Activated CD8-positive, alpha-beta T cell treated with anti-CD3 and anti-CD28 coated beads, Interleukin-2, amount 10 ng/mL, durations not matched to agents 7 days and 5 days (primary cell): ENCODE results near the gene ACTG1. TPM values are rescaled to one million over a fixed set of nuclear protein-coding genes. Genes with fewer than 3 reads are reported as not detected.

Experiments
- ATAC-seq: fragments of 150-1000 bp; cut with Tn5 transposase; one replicate; pipeline ENCODE4 v1.10.0; 2021; ENCODE audit warnings: moderate library complexity
- CTCF ChIA-PET: fragments of 350-600 bp; sonication (Branson Sonifier 250); formaldehyde crosslinking; loops from one replicate; lab custom pipeline; 2021; ENCODE audit warnings: antibody characterized with exemption; lab: Charles Lee
- POLR2A ChIA-PET: fragments of 350-600 bp; sonication (Branson Sonifier 250); formaldehyde crosslinking; loops from one replicate; lab custom pipeline; 2021; ENCODE audit warnings: antibody characterized with exemption; lab: Charles Lee
- DNase-seq: peaks from one replicate; pipeline ENCODE4 v3.0.0-alpha.2; 2020
- H3K27ac Mint-ChIP-seq: one replicate; pipeline ENCODE4 v1.8.0; 2021; ENCODE audit warnings: mild to moderate bottlenecking, mixed read lengths
- H3K27me3 Mint-ChIP-seq: one replicate; pipeline ENCODE4 v1.8.0; 2021; ENCODE audit warnings: low read depth, mixed read lengths
- H3K36me3 Mint-ChIP-seq: one replicate; pipeline ENCODE4 v1.8.0; 2021; ENCODE audit warnings: low read depth, mixed read lengths
- H3K4me1 Mint-ChIP-seq: one replicate; pipeline ENCODE4 v1.8.0; 2021; ENCODE audit warnings: low read depth, mixed read lengths
- H3K4me3 Mint-ChIP-seq: one replicate; pipeline ENCODE4 v1.8.0; 2021; ENCODE audit warnings: mild to moderate bottlenecking, mixed read lengths
- H3K9me3 Mint-ChIP-seq: one replicate; pipeline ENCODE4 v1.8.0; 2022; ENCODE audit warnings: mixed read lengths; ENCODE audit not compliant: insufficient read depth
- total RNA-seq, 2 experiments: library from RNA; stranded (reverse); gene quantifications; one replicate each; pipeline ENCODE4 v1.2.3, GENCODE V29; 2021

Gene ACTG1
- total RNA-seq, 2 experiments from 2014 or later = 5,147 to 5,318 TPM

DNA sequence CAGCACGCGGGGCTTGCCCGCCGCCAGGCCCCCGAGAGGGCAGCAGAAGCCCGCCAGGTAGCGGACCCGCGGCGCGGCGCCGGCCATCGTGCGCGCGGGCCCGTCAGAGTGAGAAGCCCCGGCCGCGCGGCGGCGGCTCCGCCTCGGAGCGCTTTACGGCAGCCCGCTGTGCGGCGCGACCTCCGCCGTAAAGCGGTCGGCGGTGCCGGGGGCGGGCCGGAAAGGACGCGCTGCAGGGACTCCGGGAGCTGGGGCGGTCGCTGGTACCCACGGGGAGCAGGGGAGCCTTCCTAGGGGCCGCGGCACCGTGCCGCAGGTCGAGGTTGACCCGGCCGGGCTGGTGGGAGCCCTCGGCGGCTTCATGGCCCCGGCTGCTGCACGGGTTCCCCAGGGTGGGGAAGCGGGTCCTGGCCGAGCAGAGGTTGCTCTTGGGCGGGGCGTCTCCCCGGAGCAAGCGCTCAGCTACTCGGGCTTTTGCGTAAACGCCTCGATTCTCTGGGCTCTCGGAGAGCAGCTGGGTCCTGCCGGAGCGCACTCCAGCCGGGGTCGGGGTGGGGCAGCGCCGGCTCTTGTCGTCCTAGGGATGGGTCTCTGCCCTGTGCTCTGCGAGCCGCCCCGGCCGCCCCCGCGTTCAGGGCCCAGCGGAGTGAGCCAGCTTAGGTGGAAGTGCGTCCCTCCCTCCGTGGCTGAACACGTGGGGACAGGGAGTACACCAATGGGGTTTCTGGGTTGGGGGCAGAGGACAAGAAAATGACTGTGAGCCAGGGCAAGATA lies 39.8 kb upstream of the ACTG1 start, which contains the start of gene FAAP100:
Gene FAAP100, minus strand, starts transcription at position 110 of the 774 bp plus-strand sequence. Its CDS starts 23 bp downstream, at position 87.
- Mint-ChIP-seq H3K4me3 (peak within 1 kb of the TSS; percentile 88), H3K27ac (peak within 1 kb of the TSS; percentile 90)
- CTCF ChIA-PET = interaction anchor here (0.6 to 2.9 kb wide), 8 partner anchors 14 to 300 kb away, joined by 3 to 18 read pairs (median 4); no protein-coding TSS in a partner anchor

DNA sequence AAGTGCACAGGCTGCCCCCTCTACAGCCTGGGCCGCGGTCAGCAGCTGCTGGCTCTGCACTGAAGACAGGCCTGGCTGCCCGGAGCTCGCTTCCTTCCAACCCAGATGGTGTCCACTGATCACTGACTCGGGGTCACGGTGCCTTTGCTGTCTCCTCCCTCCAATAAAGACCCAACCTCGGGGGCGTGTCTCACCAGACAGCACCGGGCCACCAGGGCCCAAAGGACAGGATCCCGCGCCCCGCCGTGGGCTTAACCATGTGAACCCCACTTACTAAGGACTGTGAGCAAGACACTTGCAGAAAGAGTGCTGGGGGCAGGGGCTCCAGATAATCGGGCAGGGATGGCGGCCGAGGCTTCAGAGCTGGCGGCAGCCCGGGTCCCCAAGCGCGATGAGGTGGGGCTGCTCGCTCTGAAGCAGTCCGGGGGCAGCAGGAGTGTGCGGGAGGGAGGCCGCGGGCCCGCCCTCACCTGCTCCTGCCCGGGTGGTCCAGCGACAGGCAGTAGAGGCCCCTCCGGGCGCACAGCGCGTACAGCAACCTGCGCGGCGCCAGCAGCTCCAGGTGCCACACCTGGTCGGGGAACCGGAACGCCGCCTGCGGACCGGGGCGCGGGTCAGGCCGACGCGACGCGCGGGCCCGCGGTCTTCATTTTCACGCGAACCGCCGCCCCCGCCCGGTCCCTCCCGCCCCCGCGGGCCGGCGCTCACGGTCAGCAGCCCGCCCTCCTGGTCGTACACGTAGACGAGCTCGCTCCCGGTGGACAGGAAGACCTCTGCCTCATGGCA lies 39.1 kb upstream of the ACTG1 start:
- Mint-ChIP-seq H3K9me3 (no peaks in the 10 kb centered on the region), H3K27me3 (no peaks in the 10 kb centered on the region), H3K27ac (peak overlapping the region; percentile 78), H3K36me3 (peaks cover 22% of the 10 kb centered on the region), H3K4me3 (peak overlapping the region; percentile 83), H3K4me1 (peaks cover 36% of the 10 kb centered on the region)
- ATAC-seq = peak; percentile 10
- CTCF ChIA-PET = interaction anchor here (0.9 to 2.9 kb wide), 7 partner anchors 14 to 299 kb away, joined by 4 to 18 read pairs (median 4); no protein-coding TSS in a partner anchor
- POLR2A ChIA-PET = interaction anchor here (0.5 to 2.3 kb wide), 5 partner anchors 34 to 55 kb away, joined by 3 to 10 read pairs (median 4); partner anchors contain the start of gene ACTG1
- no peak for DNase-seq

More for the DNA sequence above, 39.8 kb upstream of the ACTG1 start, which contains the start of gene FAAP100:
- ATAC-seq = peak; percentile 63
- Mint-ChIP-seq H3K36me3 (peaks cover 26% of the 10 kb centered on the region), H3K4me1 (peaks cover 36% of the 10 kb centered on the region), H3K9me3 (no peaks in the 10 kb centered on the region), H3K27me3 (no peaks in the 10 kb centered on the region)
- POLR2A ChIA-PET = interaction anchor here (0.5 to 2.3 kb wide), 7 partner anchors 9 to 55 kb away, joined by 3 to 10 read pairs (median 4); partner anchors contain the start of gene ACTG1
- peak; percentile 85 for DNase-seq

DNA sequence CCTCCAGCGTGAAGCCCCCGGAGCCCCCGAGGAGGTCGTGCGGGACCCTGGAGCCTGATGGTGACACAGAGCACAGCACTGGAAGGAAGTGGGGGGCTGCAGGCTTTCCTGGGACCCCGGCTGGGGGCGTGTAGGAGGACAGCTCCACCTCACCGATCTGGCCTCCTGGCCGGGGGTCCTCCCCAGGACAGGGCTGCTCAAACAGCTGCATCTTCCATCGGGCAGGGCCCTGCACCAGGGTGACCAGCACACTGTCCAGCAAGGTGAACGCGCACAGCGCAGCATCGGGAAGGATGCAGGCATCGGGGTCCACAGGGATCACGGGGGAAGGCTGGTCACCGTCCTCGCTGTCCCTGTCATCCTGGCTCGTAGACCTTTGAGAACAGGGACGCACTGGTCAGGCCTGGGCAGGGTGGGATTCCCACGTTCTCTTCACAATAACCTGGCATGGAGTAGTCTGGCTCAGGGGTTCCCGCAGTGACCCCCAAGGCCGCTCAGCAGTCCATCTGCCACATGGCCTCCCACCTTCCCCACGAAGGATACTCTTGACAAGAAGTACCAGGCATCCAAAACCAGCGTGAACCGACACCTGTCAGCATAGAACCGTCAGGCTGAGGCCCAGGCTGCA lies 38.3 kb upstream of the ACTG1 start:
- peak overlapping the region; percentile 83 for H3K4me3 Mint-ChIP-seq
- ATAC-seq = no peak
- no peaks in the 10 kb centered on the region for H3K27me3 Mint-ChIP-seq
- H3K36me3 Mint-ChIP-seq = peaks cover 15% of the 10 kb centered on the region
- no peaks in the 10 kb centered on the region for H3K9me3 Mint-ChIP-seq
- H3K27ac Mint-ChIP-seq = peak overlapping the region; percentile 78
- peaks cover 36% of the 10 kb centered on the region for H3K4me1 Mint-ChIP-seq
- ChIA-PET CTCF (interaction anchor here (2.9 kb wide), 1 partner anchor 50 kb away, joined by 18 read pairs; no protein-coding TSS in a partner anchor), POLR2A (interaction anchor here (1.5 to 2.3 kb wide), 3 partner anchors 35 to 39 kb away, joined by 3 to 10 read pairs (median 8); partner anchors contain the start of gene ACTG1)
- DNase-seq = no peak

DNA sequence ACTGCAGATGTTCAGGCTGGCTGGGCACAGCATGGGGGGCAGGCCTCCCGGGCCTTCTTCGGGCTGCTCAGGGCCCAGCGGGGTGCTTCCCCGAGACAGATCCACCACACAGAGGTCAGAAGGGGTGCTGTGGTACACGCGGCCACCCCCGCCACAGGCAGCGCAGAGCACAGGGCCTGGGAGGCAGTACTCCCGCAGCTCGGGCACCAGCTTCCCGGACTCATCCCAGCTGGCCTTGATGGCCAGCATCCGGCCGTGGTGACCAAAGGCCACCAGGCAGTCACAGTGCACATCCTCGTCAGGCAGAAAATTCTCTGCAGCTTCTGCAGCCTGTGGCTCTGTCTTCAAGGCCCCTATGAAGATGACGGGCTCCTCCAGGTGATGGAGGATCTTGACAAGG lies 37.7 kb upstream of the ACTG1 start:
- DNase-seq (no peak), ATAC-seq (no peak)
- Mint-ChIP-seq H3K9me3 (no peaks in the 10 kb centered on the region), H3K4me1 (peaks cover 36% of the 10 kb centered on the region), H3K27me3 (no peaks in the 10 kb centered on the region), H3K27ac (no peak overlapping the region), H3K4me3 (peak overlapping the region; percentile 83), H3K36me3 (peaks cover 14% of the 10 kb centered on the region)
- CTCF ChIA-PET = no interaction called here
- POLR2A ChIA-PET = interaction anchor here (1.5 kb wide), 1 partner anchor 37 kb away, joined by 3 read pairs; no protein-coding TSS in a partner anchor

DNA sequence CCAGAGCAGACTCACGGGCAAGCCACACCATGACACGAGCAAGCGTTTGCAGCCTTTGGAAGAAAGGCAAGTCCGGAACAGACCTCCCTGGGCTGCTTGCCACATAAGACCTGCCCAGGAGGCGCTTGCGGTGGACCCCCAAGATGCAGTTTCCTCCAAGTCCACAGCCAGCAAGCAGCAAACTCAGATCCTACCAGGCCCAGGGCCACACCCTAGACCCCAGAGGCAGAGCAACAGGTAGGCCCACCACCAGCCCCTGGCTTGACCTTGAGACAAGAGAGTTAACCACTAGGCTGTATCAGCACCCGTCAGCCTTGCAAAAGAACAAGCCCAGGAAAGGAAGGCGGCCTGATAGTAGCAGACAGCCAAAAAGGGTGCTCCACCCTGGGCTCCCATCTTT lies 37.2 kb upstream of the ACTG1 start:
- peaks cover 14% of the 10 kb centered on the region for H3K36me3 Mint-ChIP-seq

DNA sequence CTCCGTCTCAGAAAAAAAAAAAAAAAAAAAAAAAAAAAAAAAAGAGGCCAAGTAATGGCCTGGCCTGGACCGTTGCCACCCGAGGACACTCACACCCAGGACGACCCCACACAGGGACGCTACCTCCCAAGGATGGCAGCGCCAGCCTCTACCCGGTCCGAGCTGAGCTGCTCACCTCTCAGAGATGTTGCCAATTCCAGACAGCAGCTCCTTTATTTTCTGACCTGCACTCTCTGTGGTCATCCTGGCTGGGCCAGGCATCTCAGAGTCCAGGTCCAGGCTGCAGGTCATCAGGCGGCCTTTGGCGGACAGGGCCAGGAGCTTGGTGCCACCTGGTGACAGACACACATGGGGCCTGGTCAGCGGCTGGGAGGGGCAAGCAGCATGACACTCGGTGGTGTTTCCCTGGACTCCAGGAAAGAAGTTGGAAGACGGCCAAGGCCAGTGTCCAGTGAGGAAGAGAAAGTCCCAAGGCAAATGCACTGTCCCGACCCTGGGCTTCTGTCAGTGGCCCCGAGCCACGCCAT lies 36.5 kb upstream of the ACTG1 start:
- H3K36me3 Mint-ChIP-seq = peaks cover 14% of the 10 kb centered on the region
- POLR2A ChIA-PET = no interaction called here
- H3K27ac Mint-ChIP-seq = no peak overlapping the region
- no peak for ATAC-seq
- no peaks in the 10 kb centered on the region for H3K9me3 Mint-ChIP-seq
- H3K4me1 Mint-ChIP-seq = peaks cover 31% of the 10 kb centered on the region
- H3K27me3 Mint-ChIP-seq = no peaks in the 10 kb centered on the region
- CTCF ChIA-PET = no interaction called here
- DNase-seq = no peak
- no peak overlapping the region for H3K4me3 Mint-ChIP-seq

More for the DNA sequence above, 37.2 kb upstream of the ACTG1 start:
- Mint-ChIP-seq H3K9me3 (no peaks in the 10 kb centered on the region), H3K4me3 (peak overlapping the region; percentile 2), H3K4me1 (peaks cover 36% of the 10 kb centered on the region), H3K27ac (no peak overlapping the region), H3K27me3 (no peaks in the 10 kb centered on the region)
- ATAC-seq (no peak), DNase-seq (no peak)
- ChIA-PET POLR2A (no interaction called here), CTCF (no interaction called here)

DNA sequence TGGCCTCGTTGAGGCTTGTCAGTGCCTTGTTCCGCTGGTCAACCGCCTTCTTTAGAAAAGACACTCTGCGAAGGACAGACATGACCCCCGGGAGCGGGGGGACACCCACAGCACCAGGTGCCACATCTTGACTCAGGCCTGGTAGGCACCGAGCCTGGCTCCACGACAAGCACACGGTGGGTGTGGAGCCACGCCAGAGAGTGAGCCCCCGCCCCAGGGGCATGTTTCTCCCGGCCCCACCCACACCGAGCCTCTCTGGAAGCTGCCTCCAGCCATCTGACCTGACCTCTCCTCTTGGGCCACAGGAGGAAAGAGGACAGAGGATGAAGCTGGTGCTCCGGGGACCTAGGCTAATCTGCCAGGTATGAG lies 35.0 kb upstream of the ACTG1 start:
- no peak overlapping the region for H3K4me3 Mint-ChIP-seq
- DNase-seq = no peak
- no peak overlapping the region for H3K27ac Mint-ChIP-seq
- no peaks in the 10 kb centered on the region for H3K9me3 Mint-ChIP-seq
- CTCF ChIA-PET = no interaction called here
- H3K4me1 Mint-ChIP-seq = peaks cover 21% of the 10 kb centered on the region
- peaks cover 12% of the 10 kb centered on the region for H3K36me3 Mint-ChIP-seq
- ATAC-seq = no peak
- no peaks in the 10 kb centered on the region for H3K27me3 Mint-ChIP-seq
- POLR2A ChIA-PET = no interaction called here

DNA sequence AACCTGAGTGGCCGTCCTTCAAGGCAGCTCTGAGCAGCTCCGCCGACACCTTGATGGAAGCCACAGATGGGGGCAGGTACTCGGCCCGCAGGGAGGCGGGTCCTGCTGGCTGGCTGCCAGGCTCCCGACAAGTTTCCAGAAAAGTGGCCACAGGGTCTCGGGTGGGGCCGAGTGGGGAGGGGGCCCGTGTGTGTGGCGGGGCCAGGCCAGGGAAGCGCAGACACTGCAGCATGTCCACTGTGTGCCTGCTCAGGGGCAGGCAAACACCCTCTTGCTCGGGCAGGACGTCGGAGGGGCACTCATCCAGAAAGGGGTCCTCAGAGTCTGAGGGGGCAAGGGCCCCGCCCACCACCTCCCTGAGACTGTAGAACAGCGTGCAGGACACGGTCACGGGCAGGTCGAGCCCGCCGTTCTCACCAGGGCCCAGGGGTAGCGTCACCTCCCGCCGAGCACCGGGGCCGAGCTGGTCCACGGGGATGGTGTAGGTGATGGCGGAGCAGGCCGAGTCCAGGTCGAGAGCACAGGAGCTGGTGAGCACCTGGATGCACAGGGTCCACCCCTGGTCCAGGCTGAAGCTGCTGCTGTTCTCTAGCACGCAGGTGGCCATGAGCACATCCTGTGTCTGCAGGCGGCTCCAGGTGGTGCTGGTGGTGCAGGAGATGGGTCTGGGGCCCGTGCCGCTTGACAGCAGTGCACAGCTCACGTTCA lies 34.5 kb upstream of the ACTG1 start:
- no peaks in the 10 kb centered on the region for H3K9me3 Mint-ChIP-seq
- peaks cover 21% of the 10 kb centered on the region for H3K4me1 Mint-ChIP-seq
- H3K4me3 Mint-ChIP-seq = no peak overlapping the region
- ChIA-PET CTCF (no interaction called here), POLR2A (no interaction called here)
- H3K27ac Mint-ChIP-seq = no peak overlapping the region
- H3K36me3 Mint-ChIP-seq = peaks cover 12% of the 10 kb centered on the region
- DNase-seq = no peak
- no peaks in the 10 kb centered on the region for H3K27me3 Mint-ChIP-seq
- ATAC-seq = no peak

DNA sequence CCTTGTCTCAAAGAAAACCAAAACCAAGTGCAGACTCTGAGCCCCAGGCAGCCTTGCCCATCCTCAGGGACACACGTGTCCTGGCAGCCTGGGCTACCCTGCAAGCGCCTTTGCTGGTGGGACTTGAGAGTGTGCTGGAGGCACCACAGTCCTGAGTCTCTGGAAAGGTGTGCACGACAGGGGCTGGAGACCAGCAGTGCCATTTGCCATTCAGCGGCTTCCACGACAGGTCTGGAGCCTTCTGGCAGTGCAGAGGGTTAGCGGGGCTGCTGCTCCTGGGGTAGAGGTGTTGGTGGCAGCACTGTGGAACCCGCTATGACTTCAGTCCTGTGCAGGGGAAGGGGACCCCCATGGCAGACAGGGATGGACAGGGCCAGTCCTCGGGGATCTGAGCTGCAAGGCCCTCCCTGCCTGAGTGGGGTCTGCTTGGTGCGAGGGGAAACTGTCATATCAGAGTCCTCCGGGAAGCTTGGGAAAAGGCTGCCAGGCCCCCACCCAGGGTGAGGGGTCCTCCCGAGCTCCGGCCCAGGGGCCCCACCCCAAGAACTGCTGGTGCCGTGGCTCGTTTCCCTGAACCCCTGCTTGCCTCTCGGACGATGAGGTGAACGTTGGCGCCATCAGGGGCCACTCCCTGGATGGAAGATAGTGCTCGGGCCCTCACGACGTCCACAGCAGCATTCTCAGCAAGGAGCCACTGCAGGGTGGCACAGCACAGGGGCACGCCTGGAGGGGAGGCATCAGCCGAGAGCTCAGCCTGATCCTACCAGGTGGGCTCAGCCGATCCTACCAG lies 32.8 kb upstream of the ACTG1 start:
- POLR2A ChIA-PET = no interaction called here
- no peak overlapping the region for H3K27ac Mint-ChIP-seq
- DNase-seq (no peak), ATAC-seq (no peak)
- H3K27me3 Mint-ChIP-seq = no peaks in the 10 kb centered on the region
- peaks cover 12% of the 10 kb centered on the region for H3K36me3 Mint-ChIP-seq
- CTCF ChIA-PET = no interaction called here
- H3K4me3 Mint-ChIP-seq = no peak overlapping the region
- peaks cover 10% of the 10 kb centered on the region for H3K4me1 Mint-ChIP-seq
- H3K9me3 Mint-ChIP-seq = no peaks in the 10 kb centered on the region

DNA sequence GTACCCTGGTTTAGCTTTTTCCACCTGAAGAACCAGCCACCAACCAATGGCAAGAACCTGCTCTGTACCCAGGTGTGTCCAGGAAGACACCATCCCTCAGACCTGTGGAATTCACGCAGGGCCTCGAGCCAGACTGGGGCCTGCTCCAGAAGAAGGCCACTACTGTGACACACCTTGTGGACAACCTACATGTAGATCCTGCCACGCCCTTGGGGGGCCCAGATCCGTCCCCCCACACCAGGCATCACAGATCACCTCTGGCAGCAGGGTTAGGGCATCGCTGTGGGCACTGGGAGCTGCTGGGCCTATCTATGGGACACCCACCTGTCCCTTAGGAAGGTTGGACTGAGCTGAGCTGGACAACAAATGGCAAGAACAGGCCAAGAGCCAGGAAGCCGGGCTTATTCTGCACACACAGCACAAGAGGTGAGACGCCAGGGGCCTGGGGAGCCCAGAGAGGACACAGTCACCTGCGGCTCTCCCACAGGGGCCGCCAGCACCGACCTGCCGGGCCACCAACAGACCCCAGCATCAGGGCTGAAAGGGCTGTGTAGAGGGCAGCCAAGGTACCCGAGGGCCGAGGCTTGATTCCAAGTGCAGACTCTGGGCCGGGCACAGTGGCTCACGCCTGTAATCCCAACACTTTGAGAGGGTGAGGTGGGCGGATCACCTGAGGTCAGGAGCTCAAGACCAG lies 31.8 kb upstream of the ACTG1 start:
- CTCF ChIA-PET = interaction anchor here (1.9 kb wide), 1 partner anchor 56 kb away, joined by 6 read pairs; no protein-coding TSS in a partner anchor
- Mint-ChIP-seq H3K4me1 (peaks cover under 1% of the 10 kb centered on the region), H3K9me3 (no peaks in the 10 kb centered on the region), H3K4me3 (no peak overlapping the region), H3K27me3 (no peaks in the 10 kb centered on the region), H3K36me3 (peaks cover 4% of the 10 kb centered on the region), H3K27ac (no peak overlapping the region)
- ATAC-seq = no peak
- no peak for DNase-seq
- POLR2A ChIA-PET = no interaction called here
